OCI-M1 (cell line): ENCODE measurements around the gene DESI2.

ENCODE experiments used
- DNase-seq: peaks from one replicate; lab custom pipeline; 2025; lab: John Stamatoyannopoulos, UW

DESI2 gene

DNA sequence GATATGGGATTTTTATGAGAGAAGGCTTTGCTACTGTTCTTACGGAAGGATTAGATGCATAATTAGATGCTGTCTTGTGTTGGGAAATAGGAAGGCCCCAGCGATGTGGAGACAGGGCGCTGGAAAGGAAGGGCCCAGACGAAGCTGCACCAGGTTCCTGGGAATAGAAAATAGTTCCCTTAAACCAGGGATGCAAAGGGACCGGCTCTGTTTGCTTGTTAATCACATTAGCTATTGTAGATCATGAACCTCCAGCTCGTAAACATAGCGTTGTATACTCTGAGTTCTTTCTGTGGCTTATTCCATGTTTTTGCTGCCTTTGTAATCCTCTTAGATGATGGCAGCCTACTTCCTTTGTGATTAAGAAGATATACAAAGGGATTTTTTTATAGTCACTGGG lies 102.7 kb downstream of the DESI2 start:
- DNase-seq: no peak

DNA sequence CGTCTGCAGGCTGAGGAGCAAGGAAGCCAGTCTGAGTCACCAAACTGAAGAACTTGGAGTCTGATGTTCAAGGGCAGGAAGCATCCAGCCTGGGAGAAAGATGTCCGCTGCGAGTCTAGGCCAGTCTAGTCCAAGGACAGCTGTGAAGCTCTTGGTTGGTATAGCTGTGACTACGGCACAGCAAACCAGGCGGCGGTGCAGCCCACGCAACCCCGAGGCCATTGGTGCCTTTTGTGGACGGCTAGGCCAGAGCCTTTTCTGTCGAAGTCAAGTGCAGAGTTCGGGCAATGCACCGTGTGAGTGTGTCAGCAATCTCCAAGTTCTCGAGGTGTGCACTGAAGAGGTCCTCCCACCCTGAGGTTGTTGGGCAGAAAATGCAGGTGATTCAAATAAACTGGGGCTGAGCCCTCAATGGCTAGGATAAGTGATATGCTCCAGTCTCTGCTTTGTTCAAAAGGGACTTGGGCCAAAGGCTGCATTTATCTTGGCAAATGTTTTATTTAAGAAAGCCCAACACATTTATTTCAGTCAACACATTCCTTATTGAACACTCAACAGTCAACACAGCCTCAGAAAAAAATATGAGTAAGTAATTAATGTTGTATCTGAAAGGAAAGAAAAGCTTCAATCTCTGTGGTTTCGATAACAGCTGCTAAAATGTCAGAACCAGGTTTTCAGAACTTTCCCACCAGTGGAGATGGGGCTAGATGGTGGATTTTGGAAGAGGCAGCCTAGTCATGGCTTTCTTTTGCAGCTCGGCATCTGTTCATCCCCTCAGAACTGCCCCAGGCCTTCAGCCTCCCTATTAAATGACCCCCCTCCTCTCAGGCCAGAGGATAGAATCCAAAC lies 104.4 kb downstream of the DESI2 start:
- DNase-seq: no peak
